Muscle of back (tissue), 13 donors: Measurements from ENCODE around the gene GPR157. TPM values are rescaled to one million over a fixed set of nuclear protein-coding genes. Genes with fewer than 3 reads are reported as not detected.
"Not testable (repeated sequence)": the region's sequence is repeated elsewhere in the genome, so short reads cannot be mapped to it uniquely, and the experiment has no call there.

Experiments
- DNase-seq, 3 donors: peaks; one replicate each; pipeline versions ENCODE4 v3.0.0 to v3.0.0-alpha.2; 2013
- long read RNA-seq, 9 donors: transcript quantifications; one replicate each; lab custom pipeline, GENCODE V29; 2026
- polyA plus RNA-seq, 10 donors: library from polyadenylated mRNA; unstranded; fragments of 120-200 nt; gene quantifications; one replicate each; pipeline ENCODE4 v1.2.1, GENCODE V29; 2013; ENCODE audit not compliant: insufficient read length in 10 of 10

Gene GPR157, protein sequence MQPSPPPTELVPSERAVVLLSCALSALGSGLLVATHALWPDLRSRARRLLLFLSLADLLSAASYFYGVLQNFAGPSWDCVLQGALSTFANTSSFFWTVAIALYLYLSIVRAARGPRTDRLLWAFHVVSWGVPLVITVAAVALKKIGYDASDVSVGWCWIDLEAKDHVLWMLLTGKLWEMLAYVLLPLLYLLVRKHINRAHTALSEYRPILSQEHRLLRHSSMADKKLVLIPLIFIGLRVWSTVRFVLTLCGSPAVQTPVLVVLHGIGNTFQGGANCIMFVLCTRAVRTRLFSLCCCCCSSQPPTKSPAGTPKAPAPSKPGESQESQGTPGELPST
- polyA plus RNA-seq, result 1 to 10 TPM in 6 of 10 donors, under 1 TPM in 4; 0.67 to 3.8 (median 1.2) TPM
- long read RNA-seq, donor 1, result 0 reads
- long read RNA-seq, donor 2, result 0 reads
- long read RNA-seq, donor 3, result 0 reads
- long read RNA-seq, donor 4, result 0 reads
- long read RNA-seq, donor 5, result 0 reads
- long read RNA-seq, donor 6, result 0 reads
- long read RNA-seq, donor 7, result 0 reads
- long read RNA-seq, donor 8, result 0 reads
- long read RNA-seq, donor 9, result 0 reads

- DNase-seq, result peak in 2 of 3 donors; percentile 49 to 79
Observed at GRCh38 chr1:9128520-9129265, at the start of gene GPR157. Gene GPR157 (minus strand): TSS chr1:9129102. CDS start chr1:9129027, 75 bp downstream.

GRCh38 chr1:9174762-9175161, 45.9 kb upstream of the GPR157 start:
- no peak for DNase-seq

- DNase-seq, result no peak
Observed at GRCh38 chr1:9174243-9174642, 45.3 kb upstream of the GPR157 start.

DNA sequence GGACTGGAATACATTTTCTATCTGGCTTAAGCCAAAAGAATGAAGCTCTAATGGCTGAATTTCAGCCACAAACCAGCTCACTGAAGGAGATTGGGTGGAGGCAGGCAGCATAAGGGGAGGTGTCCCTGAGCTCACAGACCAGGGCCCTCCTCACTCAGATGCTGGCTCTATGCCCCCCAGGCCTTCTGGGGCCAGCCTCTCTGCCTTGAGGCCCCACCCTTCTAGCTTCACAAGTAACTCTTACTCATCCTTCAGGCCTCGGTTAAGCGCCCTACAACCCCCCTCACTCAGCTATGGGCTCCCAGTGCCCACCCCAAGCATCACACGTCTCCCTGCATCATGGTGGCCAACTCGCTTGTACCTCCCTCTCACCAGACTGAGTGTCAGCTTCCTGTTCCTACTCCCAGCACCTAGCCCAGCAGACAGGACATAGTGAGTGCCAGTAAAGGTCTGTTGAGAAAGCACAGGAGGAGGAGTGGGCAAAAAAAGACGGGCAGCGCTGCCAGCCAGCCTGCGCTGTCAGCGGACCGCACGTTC, 40.8 kb upstream of the GPR157 start:
- no peak for DNase-seq

- DNase-seq, result no peak
Observed at GRCh38 chr1:9167638-9168037, 38.7 kb upstream of the GPR157 start.

DNA sequence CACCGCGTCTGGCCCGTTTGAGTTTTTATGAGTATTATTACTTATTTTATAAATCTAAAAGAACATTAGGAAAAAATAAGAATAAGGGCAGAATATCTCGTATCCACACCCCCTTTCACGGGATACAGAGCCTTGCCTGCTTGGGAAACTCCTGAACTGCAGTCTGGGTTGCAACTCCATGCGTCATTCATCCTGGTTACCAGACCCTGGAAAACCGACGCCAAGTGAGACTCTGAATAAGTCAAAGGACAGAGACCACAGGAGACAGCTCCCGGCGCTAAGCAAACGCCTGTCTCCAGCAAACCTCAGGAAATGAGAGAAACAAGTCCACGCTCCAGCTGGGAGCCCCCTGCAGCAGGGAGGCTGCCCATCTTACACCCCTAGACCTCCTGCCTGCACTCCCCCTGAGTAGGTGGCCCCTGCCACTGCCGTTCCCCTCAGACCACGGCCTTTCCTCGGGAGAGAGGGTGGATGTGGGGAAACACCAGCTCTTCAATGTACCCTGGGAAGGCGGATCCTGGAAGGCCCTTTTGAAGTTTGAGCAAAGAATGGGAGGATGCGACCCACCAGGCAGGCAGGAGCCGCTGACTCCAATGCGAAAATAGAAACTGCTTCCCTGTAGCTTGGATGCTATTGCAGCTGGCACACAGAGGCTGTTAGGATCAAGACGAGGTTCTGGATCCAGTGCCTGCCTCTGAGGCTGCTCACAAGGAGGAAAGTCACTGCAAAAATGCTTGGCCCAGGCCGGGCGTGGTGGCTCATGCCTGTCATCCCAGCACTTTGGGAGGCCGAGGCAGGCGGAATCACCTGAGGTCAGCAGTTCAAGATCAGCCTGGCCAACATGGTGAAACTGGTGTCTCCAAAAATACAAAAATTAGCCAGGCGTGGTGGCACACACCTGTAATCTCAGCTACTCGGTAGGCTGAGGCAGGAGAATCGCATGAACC, 37.7 kb upstream of the GPR157 start:
- no peak for DNase-seq

DNA sequence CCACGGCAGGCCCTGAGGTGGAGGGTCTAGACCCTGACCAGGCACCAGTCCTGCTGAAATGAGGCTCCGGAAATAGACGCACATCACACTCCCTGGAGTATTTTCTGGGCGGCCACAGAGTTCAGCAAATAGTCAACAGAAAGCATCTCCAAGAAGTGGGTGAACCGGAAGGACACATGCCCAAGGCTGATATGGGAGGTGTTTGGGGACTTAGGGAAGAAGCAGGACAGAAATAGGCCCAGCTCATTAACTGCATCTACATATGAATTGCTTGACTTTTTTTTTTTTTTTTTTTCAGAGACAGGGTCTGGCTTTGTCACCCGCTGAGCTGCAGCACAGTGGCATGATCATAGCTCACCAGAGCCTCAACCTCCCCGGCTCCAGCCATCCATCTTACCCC, 36.5 kb upstream of the GPR157 start:
- no peak for DNase-seq

GRCh38 chr1:9164919-9165318, 36.0 kb upstream of the GPR157 start:
- no peak for DNase-seq

- no peak for DNase-seq
Observed at GRCh38 chr1:9164532-9164900, 35.6 kb upstream of the GPR157 start.

DNA sequence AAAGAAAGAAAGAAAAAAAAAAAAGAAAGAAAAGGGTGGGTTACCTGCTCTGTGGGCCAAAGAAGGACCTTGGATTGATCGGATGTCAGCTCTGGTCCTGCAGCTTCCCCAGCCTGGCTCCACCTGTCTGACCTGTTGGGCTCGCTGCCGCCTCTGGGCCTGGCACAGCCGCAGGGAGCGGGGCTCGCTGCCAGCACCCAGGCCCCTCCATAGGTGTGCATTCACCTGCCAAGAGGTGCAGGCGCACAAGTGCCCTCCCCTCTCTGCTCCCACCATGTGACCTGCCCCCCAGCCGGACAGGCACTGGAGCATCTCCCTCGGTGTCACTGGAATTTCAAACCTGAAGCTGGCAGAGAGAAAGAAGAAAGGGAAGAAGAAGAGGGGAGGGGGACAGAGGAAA, 33.1 kb upstream of the GPR157 start:
- no peak for DNase-seq

GRCh38 chr1:9161342-9161741, 32.4 kb upstream of the GPR157 start:
- DNase-seq, result no peak

DNA sequence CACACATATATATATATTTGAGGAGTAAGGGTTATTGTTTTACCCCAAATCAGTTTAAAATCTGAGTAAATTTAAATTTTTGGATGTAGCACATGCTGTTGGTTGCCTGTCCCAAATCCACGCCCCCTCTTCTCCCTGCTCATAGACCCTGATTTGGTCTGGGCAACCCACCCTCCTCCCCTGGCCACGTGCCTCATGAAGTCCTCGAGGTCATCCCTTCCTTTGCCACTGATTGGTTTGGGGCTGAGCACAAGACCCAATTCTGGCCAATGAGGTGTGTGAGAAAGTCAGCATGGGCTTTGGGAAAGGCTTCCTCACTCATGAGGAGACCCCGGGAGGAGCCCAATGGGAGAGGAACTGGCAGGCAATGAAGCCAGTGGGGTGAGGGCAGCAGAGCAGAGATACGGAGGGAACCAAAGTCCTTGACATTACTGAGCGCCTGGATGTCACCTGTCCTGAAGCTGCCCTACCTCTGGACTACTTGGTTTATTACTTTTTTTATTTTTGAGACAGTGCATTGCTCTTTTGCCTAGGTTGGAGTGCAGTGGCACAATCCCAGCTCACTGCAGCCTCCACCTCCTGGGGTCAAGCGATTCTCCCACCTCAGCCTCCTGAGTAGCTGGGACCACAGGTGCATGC, 31.3 kb upstream of the GPR157 start:
- no peak for DNase-seq

DNA sequence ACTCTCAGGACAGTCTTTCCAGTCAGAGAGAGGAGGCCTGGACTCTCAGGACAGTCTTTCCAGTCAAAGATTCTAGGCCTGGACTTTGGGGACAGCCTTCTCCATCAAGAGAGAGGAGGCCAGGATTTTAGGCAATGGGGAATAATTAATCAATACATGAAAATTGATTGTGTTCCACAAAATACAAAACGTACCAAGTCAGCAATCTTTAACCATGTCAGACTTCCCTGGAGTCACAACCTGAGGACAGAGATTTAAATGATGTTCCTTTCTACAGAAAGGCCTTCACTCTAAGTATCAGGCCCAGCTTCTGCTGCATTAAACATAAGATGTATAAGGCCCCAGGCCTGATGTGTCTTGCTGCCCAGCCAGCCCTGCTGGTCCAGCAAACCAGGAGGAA, 27.0 kb upstream of the GPR157 start:
- no peak for DNase-seq

- DNase-seq, result not testable (repeated sequence)
Observed at GRCh38 chr1:9155405-9155804, 26.5 kb upstream of the GPR157 start.

DNA sequence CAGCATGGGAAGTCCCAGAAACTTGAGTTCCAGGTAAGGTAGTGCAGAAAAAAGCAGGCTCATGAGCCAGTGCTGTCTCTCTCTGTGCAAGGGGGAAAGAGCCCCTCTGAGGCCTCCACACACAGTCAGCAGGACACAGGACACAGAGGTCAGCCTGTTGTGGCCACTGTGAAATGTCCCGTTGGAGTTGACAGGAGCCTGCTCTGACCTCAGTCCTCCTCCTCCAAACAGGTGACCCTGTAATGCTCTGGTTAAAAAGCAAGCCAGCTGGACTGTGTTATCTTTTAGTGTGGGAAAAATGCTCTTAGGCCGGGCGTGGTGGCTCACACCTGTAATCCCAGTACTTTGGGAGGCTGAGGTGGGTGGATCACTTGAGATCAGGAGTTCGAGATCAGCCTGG, 24.2 kb upstream of the GPR157 start:
- no peak for DNase-seq

DNA sequence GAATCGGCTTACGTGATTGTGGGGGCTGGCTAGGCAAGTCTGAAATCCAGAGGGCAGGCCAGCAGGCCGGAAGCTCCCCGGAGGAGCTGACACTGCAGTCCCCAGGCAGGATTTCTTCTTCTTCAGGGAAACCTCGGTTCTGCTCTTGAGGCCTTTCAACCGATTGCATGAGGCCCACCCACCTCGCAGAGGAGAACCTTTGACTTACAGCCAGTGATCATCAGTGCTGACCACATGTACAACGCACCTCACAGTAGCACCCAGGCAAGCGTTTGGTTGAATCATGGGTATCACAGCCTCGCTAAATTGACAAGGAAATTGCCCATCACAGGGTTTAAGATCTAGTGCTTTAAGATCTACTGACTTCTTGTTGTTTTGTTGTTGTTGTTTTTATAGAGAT, 23.6 kb upstream of the GPR157 start:
- no peak for DNase-seq

DNA sequence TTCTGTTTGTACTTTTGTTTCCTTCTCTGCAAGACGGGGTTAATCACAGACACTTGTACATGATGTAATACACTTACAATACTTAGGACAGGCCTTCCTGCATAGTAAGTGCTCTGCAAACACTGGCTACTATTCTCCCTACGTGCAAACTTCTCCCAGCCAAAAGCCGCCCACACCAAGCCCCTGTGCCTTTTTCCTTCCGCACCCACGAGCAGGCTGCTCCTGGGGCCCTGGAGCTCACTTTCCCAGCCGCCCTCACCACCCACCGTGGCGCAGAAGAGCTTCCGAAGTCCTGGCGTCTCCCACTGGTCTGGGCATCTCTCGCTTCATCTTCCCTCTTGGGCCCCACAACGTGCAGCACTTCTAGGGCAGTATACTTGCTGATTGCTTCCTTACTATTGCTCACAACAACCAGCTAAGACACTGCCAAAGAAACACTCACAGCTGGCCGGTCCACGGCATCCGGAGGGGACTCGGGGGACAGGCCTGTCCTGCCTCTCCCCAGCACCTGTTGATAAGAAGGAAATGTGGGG, 22.5 kb upstream of the GPR157 start:
- peak; percentile 57 to 96 (median 78) for DNase-seq

GRCh38 chr1:9150582-9151327, 21.9 kb upstream of the GPR157 start:
- peak; percentile 57 to 92 (median 82) for DNase-seq

- peak in 1 of 3 donors; percentile 75 for DNase-seq
Observed at GRCh38 chr1:9149837-9150581, 21.1 kb upstream of the GPR157 start.
